GM19463 (cell line): ENCODE measurements around the gene PCK2.
"Not testable (repeated sequence)": the region's sequence is repeated elsewhere in the genome, so short reads cannot be mapped to it uniquely, and the experiment has no call there.

Experiments
- ATAC-seq: cut with Tn5 transposase; IDR thresholded peaks from one replicate; pipeline ENCODE4 v1.9.1; 2021; ENCODE audit warnings: mild to moderate bottlenecking, moderate library complexity; ENCODE audit not compliant: unreplicated experiment

Gene PCK2

GRCh38 chr14:24093207-24093900 is 757 bp upstream of the PCK2 start:
- no peak for ATAC-seq

DNA sequence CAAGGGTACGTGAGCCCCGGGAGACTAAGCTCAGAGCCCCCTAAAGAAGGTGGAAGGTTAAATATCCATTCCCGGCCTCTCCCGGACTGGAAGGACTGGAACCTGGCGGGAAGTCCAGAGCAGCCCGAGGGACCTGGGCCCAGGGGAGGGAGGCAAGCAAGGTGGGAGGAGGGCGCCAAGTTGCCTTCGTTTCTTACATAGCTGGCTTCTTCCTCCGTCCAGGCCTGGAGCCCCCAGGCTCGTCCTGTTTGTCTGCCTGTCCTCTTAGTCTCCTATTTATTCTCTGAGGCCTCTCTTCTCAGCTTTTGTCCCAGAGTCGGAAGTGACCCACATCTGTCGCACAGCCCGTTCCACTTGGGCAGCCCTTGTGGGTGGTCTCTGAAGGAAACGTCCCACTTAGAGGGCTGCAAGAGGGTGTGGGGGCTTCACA is 745 bp downstream of the PCK2 start:
- ATAC-seq: no peak

GRCh38 chr14:24095271-24096068 is 1.4 kb downstream of the PCK2 start:
- ATAC-seq: peak; percentile 64

- no peak for ATAC-seq
These were observed 2.6 kb downstream of the PCK2 start for GRCh38 chr14:24096545-24097181.

GRCh38 chr14:24098229-24098926 is 4.3 kb downstream of the PCK2 start:
- no peak for ATAC-seq

DNA sequence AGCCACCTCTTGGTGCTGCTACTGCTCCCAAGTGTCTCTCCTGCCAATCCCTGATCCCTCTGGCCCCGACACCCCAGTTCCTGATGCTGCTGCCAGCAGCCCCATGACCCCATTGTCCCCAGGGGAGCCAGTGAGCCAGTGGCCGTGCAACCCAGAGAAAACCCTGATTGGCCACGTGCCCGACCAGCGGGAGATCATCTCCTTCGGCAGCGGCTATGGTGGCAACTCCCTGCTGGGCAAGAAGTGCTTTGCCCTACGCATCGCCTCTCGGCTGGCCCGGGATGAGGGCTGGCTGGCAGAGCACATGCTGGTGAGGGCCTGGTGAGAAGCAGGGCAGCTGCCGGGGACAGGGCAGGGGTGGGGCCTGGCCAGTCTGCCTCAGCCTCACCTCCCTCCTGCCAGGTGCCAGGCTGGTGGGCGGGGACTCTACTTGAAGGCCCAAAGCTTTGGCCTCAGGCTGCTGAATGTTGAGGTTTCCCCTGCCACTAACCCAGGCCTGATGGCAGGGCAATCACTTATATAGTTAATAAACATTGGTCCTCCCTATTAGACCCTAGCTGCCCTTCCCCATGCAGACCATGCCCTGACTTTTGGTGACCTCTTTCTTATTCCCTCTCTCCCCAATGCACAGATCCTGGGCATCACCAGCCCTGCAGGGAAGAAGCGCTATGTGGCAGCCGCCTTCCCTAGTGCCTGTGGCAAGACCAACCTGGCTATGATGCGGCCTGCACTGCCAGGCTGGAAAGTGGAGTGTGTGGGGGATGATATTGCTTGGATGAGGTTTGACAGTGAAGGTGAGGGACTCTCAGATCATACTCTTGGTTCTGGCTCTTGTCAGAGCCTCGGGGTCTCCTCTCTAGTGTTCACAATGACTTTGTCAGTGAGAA is 5.1 kb downstream of the PCK2 start:
- ATAC-seq: no peak

GRCh38 chr14:24100197-24100981 is 6.3 kb downstream of the PCK2 start:
- ATAC-seq: no peak

GRCh38 chr14:24100982-24101494 is 6.9 kb downstream of the PCK2 start:
- no peak for ATAC-seq

DNA sequence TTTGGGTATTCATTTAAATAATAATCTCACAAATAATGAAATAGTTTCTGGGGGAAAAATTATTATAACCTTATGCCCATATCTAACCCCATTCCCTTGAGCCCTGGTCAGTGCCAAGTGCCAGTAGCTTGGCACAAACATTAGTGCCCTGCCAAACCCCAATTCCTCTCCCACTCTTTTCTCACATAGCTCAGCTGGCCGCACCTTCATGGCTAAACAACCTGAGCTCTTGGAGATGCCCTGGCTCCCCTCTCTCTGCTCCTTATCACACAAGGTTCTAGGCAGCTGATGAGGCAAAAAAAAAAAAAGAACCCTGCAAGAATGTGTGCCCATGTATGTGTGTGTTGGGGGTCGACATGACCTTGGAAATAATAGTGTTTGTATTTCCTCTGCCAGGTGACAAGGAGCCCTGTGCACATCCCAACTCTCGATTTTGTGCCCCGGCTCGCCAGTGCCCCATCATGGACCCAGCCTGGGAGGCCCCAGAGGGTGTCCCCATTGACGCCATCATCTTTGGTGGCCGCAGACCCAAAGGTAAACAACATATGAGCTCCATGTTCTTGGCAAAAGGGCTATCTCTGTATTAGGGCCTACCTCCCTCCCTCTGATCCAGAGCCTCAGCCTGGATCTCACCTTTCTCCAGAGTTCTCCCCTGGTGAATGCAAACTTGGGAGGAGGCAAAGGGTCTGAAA is 8.4 kb downstream of the PCK2 start:
- no peak for ATAC-seq

DNA sequence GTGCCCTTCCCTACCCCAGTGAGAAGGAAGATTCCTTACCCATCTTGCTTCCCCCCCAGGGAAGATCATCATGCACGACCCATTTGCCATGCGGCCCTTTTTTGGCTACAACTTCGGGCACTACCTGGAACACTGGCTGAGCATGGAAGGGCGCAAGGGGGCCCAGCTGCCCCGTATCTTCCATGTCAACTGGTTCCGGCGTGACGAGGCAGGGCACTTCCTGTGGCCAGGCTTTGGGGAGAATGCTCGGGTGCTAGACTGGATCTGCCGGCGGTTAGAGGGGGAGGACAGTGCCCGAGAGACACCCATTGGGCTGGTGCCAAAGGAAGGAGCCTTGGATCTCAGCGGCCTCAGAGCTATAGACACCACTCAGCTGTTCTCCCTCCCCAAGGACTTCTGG is 9.3 kb downstream of the PCK2 start:
- no peak for ATAC-seq

GRCh38 chr14:24105609-24106239 is 11.6 kb downstream of the PCK2 start:
- not testable (repeated sequence) for ATAC-seq

DNA sequence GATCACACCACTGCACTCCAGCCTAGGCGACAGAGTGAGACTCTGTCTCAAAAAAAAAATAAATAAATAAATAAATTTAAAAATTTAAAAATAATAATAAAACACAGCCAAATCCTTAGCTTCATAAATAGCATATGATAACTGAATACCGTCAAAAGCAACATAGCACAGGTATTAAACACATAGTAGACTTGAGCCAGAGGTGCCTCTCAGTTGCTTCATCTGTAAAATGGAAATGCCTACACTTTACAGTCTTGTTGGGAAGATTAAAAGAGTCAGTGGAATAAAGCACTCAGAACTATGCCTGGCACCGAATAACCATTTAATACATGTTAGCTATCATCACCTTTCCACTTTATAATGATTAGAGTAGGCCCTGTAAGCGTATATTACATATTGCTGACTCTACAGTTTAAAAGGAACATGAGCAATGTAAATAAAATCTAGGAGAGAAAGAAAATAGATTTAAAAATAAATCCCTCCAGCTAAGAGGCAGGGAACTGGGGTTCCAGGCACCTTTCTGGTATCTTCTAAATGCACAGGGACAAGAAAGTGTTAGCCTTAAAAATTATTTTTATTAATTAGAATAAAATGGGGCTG is 12.7 kb downstream of the PCK2 start:
- no peak for ATAC-seq

DNA sequence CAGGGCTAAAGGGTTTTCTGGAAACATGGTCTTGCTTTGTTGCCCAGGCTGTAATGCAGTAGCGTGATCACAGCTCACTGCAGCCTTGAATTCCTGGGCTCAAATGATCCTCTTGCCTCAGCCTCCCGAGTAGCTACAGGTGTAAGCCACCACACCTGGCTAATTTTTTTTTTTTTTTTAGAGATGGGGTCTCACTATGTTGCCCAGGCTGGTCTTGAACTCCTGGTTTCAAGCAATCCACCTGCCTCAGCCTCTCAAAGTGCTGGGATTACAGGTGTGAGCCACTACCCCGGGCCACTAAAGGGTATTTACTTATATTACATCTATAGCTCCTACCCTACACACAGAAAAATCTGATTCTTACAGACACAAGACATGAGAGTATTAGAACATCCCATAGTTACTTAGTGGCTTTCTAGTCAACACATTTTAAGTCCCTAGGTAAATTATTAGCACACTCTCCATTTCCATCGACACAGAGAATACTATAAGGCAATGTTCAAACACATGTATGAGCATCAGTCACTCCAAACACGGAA is 14.3 kb downstream of the PCK2 start:
- peak; percentile 31 for ATAC-seq

DNA sequence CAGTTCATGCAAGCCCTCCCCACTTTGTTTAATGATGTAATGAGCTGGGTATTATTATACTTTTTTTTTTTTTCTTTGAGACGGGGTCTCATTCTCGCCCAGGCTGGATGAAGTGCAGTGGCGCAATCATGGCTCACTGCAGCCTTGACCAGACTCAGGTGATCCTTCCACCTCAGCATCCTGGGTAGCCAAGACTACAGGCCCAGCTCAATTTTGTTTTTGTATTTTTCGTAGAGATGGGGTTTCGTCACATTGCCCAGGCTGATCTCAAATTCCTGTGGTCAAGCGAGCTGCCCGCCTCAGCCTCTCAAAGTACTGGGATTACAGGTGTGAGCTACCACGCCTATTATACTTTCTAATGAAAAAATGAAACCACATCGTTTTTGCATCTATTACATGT is 15.9 kb downstream of the PCK2 start:
- ATAC-seq: no peak

GRCh38 chr14:24110523-24110922 is 16.4 kb downstream of the PCK2 start:
- no peak for ATAC-seq

DNA sequence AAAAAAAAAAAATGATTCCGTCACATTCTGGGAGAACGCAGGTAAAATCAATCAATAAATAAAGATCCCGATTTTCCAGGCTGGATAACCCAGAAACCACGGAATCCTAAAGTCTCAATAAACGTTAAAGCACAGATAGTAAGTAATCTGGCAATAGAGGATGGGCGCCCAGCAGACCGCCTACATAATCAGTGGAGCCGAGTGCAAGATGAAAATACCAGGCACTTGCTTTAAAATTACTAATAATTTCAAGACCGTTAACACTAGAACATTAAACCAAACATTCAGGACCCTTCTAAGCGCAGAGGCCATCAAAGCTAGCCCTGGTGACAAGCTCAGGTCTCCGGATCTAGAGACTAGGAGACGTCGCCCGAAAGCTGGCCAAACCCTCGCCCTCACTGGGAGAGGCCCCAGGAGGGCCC is 19.3 kb downstream of the PCK2 start:
- ATAC-seq: no peak

GRCh38 chr14:24113801-24114531 is 19.9 kb downstream of the PCK2 start:
- ATAC-seq: peak; percentile 26
